NCI-H128 (cell line): ENCODE data around the gene MRAS.

Source experiments
- DNase-seq: peaks from one replicate; lab custom pipeline; 2025; ENCODE audit not compliant: unreplicated experiment; lab: John Stamatoyannopoulos, UW

The MRAS gene

DNA sequence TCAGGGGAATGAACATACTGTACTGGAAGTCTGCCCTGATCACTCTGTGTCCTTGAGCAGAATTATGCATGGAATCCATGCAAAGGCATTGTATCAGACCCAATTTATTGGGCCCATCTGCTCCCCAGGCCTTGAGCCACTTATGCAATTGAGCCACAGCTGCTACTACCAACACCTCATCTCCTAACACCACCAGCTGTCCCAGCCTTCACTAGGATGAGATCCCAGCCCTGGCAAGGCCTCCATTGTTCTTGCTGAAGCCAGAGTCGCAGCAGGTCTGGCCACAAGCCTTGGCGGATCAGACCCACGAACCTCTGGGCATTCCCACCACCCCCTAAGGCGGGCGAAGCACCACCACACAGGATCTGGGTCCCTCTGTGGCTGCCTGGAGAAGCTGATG lies 9.6 kb upstream of the MRAS start:
- no peak for DNase-seq

DNA sequence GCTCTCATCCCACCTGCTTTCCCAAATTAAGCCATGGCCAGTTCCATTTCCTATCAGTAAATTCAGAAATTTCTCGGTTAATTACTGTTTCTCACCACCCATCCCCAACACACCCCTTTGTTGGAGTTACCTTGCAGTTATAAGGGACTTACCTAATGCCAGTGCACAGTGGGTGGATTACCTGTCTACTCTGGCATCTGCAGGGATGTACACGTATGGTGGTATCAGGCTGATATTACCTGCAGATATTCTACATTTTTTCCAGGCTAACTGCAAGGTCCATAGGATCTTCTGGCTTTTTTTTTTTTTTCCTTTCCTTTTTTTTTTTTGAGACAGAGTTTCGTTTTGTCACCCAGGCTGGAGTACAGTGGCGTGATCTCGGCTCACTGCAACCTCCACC lies 7.9 kb upstream of the MRAS start:
- DNase-seq, result no peak

DNA sequence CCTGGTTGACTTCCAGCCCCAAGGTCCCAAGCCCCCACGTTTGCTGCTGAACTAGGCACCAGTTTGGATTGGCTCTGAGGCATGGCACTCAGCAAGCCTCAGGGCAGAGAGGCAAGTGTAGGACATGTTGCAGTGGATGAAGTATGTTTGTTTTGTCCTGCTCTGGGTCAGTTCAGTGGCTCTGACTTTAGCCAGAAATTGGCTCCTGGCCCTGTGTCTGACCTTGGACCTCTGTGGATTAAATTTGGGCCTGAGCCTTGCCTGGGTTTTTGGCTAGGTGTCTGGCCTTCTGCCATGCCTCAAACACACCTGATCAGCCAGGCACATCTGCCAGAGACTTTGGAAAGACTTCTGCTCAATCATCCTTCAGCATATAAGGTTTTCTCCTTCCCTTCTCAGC lies 3.6 kb upstream of the MRAS start:
- no peak for DNase-seq

DNA sequence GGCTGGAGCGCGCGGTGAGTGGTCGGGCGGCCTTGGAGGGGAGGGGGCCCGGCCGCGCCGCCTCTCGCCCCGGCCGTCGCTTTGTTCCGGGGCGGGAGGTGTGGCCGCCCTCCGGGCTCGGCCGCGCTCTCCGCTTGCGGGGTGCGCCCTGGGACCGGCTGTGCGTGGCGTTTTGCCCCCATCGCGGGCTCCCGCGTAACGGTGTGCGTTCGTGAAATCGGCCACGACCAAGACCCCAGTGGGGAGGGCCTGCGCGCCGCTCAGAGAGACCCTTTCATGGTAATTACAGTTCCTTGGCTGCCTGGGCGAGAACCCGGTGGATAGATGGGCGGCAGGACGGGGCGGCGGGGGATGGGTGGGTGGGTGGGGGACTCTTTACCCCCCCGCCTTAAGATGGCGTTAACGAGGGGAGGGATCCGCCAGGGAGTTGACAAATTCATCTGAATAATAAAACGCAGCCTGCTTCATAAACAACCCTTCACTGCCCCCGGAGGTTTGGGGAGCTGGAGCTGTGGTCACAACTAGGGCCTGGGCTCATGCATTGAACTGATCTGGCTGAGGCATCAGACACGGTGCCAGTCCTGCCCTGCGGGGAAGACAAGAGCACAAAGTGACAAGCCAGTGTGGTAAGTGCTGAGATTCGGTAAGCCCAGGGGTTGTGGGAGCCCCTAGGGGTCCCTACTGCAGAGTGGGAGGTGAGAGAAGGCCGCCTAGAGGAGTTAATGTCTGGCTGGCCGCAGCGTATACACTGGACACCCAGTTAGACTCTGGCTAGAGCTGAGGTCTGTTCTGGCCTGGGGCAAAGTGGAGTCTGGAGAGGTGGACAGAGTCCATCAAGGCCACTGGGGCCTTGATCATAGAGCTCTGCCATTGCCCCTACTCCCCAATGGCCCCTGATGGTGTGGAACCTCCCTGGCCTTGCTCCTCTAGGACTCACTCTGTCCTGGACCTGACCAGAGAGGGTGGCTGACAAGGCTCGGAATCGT lies 668 bp downstream of the MRAS start:
- DNase-seq, result no peak

DNA sequence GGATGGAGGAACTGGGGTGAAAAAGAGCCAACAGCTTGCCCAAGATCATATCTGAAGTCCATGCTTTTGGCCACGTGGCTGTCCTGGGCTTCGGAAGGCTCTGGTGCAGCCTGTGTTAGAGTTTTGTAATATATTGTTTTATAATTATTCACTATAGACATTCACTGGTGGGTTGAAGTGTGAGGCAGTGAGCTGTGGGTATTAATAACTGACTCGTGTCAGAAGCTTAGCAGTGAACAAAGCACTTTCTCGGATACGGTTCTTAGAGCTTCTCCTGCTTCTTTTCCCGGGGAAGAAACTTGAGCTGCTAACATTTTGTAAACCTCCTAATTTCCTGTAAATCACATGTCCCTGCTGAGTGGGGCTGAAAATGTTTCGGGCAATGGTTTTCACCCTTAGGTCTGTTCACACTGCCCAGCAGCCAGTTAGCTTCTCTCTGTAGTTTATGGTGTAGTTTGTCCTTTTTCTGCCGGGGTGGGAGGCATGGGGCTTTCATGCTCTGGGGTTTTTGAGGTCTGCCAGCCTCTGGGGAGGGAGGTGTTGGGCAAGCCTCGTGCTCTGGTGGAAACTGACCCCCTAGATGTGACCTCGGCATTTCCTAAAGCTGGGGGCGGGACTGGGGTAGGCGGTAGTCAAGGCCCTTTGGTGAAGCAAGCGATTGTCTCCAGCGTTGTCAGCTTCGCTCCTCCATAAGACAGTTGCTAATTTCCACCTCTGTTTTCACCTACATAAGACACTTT lies 1.7 kb downstream of the MRAS start:
- no peak for DNase-seq

DNA sequence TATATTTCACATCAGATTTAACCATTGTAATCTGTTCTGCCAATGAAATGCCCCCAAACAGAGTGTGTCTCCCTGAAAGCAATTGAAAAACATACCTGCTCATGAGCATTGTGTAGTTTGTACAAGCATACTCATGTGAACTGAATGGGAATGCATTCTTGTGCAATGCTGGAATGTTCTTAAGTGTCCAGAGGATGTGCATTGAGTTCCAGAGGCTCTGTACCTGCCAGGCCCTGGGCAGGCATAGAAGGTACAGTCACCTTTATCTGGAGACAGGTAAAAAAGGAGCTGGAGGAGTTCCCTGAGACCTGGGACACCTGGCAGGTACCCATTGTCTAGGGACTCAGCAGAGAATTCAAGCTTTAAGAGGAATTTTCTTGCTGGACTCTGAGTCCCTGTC lies 2.8 kb downstream of the MRAS start:
- no peak for DNase-seq

DNA sequence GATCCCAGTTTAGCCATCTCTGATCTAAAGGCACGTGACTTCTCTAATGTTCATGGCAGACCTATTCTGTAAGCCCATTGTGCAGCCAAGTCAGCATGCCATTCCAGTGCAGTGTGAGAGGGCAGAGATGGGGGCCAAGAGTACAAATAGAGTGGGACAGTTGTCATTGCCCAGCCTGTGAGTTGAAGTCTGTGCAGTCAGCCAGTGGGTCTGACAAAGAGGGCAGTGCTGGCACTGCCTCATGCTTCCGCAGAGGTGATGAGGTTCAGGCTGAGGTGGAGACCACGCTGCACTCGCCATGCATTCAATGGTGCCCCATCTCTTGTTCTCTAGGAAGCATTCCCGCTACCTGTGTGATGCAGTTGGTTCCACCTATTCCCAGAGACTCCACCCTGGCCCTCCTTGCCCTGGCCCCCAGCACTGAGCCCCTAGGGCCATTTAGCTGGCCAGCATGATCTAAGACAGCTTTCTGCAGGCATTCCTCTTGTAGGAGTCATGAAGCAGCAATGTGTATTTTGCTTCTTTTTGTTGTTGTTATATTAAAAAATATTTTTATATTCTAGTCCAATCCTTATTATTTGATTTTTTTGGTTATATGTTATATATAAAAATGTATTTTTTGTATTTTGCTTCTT lies 3.7 kb downstream of the MRAS start:
- no peak for DNase-seq

DNA sequence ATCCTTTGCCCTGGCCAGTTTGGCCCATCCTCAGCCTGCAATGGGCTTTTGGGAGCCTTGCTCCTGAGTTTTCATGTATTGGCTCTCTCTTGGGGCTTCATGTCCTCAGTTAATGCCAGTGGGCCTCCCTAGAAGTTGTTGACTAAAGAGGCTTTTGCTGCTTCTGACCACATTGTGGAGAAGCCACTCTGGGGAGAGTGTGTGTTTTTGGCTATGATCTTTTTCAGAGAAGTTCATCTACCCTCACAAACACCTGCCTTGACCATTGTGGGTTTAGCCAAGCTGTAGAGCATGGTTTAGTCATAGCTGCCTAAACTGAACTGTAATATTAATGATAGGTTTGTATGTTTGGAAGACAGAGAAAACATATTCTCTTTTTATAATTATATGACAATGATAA lies 6.0 kb downstream of the MRAS start:
- DNase-seq, result no peak

DNA sequence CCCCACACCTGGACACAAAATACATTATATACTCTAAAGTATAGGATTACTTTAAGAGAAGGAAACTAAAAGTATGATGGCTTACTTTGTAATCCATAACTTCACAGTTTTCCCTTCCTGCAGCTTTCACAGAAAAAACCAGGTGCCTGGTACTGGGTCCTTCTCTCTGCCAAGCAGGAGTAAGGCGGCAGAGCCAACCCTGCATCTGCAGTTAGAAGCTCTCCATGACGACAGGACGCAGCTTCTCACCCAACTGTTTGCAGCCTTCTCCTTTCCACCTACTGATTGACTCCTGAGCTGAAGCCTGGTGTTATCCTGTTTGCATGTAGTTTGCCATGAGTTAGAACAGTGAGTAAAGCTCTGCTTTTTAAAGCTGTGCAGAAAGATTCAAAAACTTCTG lies 6.7 kb downstream of the MRAS start:
- DNase-seq, result no peak

DNA sequence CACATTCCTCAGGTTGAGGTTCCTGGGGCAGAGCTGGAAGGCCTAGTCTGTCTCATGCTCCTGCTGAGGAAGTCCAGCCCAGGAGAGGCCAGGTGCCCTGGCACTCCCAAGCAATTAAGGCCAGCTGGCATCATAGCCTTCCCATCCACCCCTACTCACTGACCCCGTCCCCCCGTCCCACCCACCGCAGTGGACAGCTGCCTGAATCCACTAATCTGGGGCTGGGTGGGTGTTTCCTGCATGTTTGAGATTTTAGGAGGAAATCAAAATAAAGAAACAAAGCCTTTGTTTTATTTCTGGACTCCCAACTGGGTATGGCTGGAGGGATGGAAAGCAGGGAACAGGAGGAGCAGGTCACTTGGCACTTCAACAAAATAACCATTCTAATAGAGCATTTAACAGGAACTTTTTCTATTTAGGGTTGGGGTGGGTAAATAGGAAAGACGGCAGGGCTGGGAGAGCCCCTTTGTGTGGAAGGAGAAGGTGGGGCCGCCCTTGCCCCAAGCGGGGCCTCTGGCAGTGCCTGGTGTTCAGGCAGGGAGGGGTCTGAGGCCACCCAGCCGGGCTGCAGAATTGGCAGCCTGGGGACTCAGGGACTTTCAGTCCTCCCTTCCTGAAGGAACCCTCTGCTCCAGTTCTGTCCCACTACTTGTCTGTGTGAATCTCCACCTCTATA lies 8.5 kb downstream of the MRAS start:
- DNase-seq, result no peak

DNA sequence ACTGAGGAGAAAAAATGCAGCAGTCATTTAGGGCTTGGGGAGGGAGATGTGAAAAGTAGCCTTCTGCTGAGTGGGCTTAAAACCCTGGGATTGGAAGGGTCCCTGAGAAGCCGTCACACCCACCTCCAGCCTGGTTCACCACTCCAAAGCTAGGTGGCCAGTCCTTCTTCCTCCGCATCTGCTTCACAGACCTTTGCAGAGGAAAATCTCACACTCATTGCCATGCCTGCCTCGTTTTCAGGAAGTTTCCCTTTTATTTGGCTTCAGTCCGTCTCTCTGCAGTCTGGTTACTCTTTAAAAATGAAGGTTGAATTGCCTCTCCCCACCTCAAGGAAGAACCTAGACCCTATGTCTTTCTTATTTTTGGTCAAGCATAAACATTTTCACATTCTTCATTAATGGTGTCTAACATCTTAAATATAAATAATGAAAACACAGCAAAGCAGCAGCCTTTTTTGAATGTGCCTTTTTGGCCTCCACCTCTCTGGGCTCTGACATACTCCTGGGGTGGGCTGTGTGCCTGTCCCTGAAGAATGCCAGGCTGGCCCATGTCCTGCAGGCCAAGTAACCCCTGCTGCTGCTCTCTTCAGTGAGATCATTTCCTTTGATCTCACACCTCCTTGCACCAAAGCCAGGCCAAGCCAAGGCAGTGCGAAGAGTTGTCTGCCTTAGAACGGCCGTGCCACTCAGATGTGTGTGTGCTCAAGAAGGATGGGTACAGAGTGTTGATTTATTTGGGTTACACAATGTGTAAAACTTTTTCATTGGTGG lies 11.0 kb downstream of the MRAS start:
- no peak for DNase-seq

DNA sequence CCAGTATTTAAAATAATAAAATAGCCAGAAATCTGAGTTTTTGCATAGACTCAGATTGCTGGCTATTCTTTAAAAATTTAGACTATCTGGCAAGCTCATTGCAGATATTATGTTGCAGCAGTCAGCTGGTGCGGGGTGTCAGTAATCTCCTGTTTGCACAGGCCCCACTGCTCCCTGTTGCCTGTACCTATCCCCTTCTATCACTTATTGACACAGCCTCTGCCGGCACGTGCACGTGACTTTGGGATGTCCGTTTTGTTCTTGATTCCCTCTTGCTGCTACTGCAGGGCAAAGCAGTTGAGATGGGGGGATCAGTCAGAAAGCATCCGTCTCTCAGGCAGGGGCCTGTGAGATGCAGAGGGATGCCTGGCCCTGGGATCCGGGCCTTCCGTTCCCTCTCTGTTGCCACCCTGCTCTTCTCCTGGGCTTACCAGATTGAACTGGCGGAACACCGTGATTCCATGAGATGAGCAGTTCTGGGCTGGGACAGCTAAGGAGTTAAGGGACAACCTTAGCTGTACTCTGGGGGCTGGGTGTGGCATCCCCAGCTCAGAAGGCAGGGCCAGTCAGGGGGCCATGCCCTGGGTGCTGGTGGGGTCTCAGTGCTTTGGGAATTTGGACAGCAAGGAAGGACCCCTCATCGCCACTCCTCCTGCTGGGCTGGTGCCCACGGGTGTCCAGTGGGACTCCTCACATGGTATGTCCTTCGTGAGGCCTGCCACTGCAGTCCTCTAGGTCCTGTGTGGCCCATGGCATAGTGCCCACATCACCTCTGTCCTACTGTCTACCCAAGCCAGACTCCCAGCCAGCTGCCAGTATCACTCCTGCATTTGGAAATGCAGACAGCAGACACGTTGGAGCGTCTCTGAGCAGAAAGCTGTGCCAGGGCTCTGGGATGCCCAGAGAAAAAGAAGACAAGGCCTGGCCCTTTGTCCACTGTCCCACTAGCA lies 11.8 kb downstream of the MRAS start:
- DNase-seq, result no peak

DNA sequence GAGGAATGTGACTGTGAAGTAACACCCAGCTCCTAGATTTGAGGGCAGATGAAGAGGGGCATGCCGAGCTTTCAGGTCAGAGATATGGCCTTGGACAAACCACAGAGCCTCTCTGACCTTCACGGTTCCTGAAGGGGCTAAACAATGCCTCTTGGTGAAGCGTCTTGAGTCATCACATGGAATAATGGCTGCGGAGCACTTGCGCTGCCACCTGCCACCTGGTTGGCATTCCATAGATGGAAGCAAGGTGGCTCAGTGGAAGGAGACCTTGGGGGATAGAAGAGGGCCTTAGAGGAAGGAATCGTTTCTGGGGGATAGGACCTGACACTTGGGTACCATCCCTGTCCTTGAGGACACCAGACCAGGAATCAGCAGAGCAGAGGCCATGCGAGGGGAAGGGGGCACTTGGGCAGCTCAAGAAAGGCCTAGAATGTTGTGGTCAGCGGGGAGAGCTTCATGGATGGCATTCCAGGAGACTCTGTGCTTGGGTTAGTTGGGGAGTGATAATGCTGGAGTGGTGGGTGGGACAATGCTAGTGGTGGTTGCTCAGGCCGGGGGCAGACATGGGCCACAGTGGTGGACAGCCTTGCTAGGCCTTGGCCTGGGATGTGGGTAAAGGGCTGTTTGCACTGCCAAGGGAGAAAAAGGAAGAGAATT lies 12.6 kb downstream of the MRAS start:
- no peak for DNase-seq

DNA sequence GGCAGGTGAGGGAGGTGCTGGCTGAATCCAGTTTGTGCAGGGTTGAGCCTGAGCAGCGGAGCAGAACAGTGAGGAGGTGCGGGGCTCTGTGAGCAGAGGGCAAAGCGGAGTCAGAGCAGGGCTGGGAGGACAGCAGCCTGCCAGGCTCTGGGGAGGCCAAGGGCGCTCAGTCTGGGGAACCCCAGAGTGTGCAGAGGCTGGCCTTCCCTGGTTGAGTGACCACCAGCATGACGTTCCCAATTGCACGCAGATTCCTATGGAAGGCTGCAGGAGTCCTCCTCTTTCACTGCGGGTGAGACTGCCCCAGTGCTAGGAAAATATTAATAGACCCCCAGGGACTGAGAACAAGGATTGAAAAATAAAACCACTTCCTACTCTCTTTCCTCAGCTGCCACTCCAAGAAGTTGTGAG lies 13.2 kb downstream of the MRAS start:
- no peak for DNase-seq

DNA sequence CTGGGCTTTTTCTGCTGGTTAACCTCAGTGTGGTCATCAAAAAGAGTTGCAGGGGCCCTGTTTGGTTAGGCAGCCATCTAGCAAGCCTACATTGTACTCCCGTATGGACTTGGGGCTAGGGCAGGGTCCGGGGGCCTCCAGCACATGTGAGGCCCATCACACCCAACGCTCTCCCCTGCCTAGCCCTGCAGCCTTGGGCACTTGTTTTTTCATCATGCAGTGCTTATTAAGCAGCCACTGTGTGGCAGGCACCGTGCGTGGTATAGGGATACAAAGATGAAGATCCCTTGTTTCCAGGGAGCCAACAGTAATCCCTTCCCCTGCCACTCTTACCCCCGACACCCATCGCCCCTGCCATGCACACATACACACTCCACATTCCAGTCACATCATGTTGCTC lies 14.2 kb downstream of the MRAS start:
- DNase-seq, result no peak

DNA sequence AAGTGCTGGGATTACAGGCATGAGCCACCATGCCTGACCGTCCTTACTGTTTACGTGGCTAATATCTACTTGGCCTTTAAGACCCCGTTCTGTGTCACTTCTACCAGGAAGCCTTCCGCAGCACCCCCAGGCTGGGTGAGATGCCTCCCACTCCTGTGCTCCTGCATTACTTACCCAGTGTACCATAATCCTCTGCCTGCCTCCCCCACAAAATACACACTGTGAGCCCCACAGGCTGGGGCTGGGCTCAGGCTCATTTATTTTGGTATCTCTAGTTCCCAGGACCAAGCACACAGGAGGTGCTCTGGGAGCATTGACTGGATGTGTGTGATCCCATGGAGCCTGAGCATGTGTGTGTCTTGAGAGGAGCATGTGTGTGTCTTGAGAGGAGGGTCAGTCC lies 14.9 kb downstream of the MRAS start:
- DNase-seq, result no peak

DNA sequence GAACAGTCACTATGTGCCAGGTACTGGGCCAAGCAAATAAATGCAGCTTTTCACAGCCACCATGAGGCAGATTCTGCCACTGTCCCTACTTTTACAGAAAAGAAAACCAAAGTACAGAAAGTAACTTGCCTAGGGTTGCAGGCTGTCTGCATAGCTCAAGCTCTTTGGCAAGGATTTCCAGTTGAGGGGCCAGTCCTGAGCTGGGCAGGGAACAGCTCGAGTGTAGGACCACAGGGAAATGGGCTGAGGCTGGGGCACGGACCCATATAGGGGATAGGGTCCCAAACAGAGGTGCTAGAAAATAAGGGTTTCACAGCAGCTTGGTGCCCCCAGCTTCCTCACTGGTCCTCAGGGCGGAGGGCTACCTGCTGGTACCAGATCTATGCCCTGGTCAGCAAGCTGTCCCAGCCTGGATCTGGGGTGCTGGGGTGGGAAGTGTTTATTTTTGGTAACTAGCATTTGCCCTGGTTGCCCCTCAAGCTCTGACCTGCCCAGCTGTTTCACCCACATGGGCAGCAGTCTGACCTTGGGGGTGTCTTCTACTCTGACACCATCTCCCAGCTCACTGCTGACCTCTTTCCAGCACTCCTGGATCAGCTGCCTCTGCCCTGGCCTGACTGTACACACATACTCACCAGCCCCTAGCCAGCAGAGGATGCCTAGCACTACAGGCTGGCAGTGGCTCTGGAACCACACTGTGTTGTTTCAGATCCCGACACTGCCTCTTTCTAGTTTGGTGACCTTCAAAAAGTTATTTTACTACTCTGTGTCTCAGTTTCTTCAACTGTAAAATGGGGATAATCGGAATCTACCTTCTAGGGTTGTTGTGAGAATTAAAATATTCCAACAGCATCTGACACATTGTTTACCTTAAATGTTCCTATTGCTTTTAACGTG lies 16.2 kb downstream of the MRAS start:
- no peak for DNase-seq

DNA sequence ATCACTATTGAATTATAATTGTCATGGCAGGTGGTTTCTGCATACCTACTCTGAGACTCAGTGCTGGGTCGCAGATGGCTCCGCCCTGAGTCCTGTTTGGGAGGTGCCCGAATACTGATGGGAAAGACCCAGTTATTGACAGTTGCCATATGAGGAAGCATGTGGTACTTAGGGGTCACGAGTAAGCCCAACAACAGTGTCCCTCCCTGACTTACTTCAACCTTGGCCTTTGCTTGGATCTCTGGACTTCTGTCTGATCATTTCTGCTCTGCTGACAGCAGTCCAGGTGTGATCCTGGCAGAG lies 16.8 kb downstream of the MRAS start:
- no peak for DNase-seq
